Renal pelvis (tissue), 4 donors: ENCODE results near the gene C1S. TPM values are rescaled to one million over a fixed set of nuclear protein-coding genes. Genes with fewer than 3 reads are reported as not detected.
"Not testable (repeated sequence)": the region's sequence is repeated elsewhere in the genome, so short reads cannot be mapped to it uniquely, and the experiment has no call there.

Experiments
- DNase-seq: peaks from one replicate; pipeline ENCODE4 v3.0.0-alpha.2; 2013
- polyA plus RNA-seq, 3 donors: library from polyadenylated mRNA; unstranded; fragments of 120-200 nt; gene quantifications; one replicate each; pipeline ENCODE4 v1.2.1, GENCODE V29; 2013; ENCODE audit not compliant: insufficient read length in 3 of 3

C1S gene
- polyA plus RNA-seq, 3 donors: 43.0 to 49.6 (median 47.4) TPM

DNA sequence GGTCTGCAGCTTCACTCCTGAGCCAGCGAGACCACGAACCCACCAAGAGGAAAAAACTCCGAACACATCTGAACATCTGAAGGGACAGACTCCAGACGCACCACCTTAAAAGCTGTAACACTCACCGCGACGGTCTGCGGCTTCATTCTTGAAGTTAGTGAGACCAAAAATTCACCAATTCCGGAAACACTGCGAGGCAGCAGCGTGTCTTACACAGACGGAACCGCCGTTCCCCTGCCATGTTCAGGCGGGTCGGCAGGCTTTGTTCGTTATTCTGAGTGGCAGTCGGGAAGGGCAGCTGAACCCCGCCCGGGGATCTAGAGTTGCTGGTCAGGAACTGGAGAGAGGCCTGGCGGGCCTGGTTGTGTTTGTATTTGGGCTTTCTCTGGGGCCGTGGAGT lies 21.9 kb upstream of the C1S start:
- no peak for DNase-seq

DNA sequence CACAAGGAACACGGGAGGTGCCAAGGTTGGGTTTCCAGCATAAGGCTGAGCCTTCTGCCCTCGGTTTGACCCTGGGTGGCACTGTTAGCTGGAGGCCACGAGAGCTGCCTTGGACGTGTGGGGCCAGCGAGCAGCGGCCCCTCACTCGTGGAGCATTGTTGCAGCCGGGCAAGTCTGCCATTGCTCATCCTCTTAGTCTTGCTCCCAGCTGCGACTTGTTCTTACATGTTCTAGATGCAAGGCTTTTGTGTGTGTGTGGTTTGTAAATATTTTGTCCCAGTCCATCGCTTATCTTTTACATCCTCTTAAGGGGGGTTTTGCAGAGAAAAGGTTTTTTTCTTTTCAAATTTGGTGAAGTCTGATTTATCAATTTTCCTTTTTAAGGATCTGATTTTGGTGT lies 21.1 kb upstream of the C1S start:
- no peak for DNase-seq

DNA sequence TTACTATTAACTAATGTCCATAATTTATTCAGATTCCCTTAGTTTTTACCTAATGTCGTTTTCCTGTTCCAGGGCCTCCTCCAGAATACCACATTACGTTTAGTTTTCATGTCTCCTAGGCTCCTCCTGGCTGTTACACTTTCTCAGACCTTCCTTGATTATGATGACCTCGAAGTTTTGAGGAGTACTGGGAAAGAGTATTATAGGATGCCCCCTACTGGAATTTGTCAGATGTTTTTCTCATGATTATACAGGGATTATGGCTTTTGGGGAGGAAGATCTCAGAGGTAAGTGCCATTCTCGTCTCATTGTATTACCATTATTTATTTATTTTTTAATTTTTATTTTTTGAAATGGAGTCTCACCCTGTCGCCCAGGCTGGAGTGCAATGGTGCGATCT lies 17.7 kb upstream of the C1S start:
- DNase-seq: no peak

DNA sequence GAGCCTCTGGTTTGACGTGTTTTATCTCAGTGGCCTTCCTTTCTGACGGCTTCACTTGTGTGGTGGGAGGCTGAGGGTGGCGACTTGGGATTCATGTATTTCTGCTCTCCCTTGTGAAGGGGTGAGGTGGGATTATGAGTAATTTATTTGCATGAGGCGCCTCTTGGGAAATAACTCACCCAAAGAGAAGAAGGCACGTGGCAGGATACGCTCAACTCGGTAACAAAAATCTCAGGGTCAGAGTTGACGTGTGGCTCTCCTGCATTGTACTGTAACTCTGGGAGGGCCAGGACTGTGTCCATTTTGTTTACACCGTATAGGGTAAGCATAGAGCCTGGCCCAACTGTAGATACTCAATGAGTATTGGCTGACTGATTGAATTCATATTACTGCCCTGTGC lies 14.6 kb upstream of the C1S start:
- no peak for DNase-seq

DNA sequence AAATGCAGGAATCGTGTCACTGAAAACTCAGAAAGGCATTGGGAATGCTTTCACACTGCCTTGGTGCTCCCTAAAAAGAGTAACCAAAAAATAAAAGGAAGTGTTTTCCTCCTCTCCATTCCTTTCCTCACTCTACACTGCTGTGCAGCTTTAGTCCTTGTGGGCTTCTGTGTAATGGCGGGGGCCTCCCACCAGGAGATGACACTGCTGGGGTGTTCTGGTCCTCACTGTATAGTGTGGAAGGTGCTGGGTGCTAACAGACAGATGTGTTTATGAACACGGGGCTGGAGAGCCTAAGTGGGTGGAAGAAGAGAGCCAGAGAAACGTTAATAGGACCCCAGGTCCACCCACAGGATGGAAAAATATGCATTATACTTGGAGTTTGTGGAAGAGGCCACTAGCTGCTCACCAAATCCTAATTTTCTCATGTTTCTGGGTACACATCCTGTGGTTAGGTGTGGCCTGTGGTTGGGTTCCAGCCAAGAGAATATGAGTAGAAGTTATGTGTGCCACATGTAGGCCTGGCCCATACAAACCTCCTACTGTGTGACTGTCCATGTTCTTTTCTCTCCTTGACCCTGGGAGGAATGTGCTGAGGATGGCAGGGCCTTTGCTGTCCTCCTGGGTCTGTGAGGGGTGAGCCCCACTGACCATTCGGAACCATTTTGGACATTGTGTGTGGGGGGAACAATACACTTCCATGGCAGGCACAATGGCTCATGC lies 14.0 kb upstream of the C1S start:
- no peak for DNase-seq

DNA sequence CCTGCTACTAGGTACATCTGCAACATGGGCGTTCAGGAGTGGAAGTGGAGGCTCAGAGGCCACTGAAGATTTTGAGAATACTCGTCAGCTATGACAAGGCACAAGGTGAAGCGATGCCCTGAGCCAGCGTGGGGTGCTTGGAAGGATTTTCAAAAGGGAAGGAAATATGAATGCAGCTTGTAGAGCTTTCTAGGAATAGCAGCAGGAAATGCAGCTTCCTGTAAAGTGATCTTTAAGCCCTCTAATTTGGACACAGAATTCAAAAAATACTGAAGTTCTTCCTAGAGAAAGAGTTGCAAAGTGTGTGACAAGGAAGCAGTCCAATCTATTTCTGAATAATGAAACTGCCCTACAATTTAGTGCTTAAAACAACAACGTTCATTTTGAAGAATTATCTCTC lies 13.2 kb upstream of the C1S start:
- DNase-seq: no peak

DNA sequence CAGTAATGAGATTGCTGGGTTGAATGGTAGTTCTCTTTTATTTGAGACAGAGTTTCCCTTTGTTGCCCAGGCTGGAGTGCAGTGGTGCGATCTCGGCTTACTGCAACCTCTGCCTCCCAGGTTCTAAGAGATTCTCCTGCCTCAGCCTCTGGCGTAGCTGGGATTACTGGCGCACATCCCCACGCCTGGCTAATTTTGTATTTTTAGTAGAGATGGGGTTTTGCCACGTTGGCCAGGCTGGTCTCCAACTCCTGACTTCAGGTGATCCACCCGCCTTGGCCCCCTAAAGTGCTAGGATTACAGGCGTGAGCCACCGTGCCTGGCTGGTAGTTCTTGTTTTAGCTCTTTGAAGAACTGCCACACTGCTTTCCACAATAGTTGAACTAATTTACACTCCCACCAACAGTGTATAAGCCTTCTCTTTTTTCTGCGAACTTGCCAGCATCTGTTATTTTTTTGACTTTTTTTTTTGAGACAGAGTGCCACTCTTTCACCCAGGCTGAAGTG lies 11.0 kb upstream of the C1S start:
- DNase-seq: not testable (repeated sequence)

DNA sequence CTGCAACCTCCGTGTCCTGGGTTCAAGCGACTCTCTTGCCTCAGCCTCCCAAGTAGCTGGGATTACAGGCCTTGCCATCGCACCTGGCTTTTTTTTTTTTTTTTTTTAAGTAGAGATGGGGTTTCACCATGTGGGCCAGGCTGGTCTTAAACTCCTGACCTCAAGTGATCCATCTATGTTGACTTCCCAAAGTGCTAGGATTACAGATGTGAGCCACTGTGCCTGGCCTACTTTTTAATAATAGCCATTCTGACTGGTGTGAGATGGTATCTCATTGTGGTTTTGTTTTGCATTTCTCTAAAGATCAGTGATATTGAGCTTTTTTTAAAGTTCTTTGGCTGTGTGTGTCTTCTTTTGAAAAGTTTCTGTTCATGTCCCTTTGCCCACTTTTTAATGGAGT lies 10.5 kb upstream of the C1S start:
- not testable (repeated sequence) for DNase-seq

DNA sequence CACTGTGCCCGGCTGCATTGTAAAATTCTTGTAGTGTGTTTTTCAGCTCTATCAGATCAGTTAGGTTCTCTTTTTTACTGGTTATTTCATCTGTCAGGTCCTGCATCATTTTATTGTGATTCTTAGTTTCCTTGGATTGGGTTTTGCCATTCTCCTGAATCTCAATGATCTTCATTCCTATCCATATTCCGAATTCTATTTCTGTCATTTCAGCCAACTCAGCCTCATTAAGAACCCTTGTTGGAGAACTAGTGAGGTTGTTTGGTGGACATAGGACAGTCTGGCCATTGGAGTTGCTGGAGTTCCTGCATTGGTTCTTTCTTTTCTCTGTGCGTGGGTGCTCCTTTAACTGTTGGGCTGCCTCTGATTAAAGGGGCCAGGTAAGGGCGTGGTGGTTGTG lies 5.6 kb upstream of the C1S start:
- no peak for DNase-seq

DNA sequence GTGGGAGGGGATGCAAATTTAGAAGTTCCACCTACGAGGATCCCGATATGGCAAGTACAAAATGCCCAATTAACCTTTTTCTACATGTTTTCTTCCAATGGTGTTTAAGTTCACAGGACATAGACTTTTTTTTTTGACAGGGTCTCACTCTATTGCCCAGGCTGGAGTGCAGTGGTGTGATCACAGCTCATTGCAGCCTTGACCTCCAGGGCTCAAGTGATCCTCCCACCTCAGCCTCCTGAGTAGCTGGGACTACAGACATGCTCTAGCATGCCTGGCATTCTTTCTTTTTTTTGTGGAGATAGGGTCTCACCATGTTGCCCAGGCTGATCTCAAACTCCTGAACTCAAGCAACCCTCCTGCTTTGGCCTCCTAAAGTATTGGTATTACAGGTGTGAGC lies 4.8 kb upstream of the C1S start:
- DNase-seq: not testable (repeated sequence)

DNA sequence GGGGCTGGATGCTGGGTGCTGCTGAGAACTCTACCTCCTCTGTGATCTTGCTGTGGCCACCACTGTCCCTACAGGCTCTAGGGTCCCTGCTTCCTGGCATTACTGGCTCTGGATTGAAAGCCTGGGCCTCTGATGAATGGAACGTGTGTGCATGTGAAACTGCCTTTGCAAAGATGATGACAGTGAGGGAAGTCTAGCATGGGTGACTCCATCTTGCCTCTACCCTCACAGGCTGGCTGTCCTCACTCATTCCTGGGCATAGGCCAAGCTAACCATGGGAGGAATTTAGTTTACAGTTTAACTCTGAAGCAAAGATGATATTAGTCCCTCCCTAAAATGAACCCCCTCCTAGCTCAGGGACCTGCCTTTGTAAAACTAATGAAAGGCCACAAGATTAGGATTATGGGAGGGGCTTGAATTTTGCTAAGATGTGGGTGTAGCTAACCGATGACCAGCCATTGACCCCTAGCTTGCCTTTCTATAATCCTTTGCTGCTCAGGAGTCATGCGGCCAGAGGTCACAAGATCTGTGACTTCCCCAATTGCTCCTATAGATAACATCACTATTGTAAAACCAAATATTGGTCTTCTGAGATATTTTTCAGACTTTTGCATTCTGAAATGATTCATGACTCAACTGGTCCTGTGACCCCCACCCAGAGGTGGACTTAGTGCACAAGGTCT lies 2.2 kb upstream of the C1S start:
- no peak for DNase-seq

DNA sequence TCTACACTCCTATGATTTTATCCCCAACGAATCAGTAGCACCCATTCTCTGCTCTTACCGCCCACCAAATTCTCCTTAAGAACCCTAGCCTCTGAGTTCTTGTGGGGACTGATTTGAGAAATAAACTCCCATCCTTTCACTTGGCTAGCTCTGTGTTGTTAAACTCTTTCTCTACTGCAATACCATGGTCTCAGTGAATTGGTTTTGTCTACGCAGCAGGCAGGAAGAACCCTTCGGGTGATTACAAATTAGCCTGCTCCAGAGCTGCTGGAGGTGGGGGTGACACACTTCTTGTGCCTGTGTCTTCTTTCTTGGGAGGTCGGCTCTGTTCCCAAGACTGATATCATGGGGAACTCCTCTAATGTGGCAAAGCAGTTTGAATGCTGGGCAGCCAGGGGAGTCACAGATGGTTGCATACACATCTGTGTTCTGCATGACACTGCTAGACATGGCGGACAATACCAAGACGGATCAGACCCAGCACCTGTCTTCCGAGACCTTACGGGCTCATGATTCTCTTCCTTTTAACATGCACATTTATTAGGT lies 1.6 kb upstream of the C1S start:
- DNase-seq: no peak

DNA sequence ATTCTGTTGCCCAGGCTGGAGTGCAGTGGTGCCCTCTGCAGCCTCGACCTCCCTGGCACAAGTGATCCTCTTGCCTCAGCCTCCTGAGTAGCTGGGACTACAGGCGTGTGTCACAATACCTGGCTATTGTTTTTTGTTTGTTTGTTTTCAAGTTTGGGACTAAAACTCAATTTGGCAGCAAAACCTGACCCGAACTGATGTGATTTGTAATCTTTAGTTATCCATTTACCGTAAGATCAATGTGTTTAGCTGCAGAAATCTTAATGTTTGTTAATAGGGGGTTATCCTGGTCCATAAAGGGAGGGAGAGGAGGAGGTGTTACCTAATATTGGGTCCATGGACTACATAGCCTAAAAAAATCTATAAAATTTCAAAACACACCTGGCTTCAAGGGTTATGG lies 738 bp upstream of the C1S start:
- DNase-seq: no peak

DNA sequence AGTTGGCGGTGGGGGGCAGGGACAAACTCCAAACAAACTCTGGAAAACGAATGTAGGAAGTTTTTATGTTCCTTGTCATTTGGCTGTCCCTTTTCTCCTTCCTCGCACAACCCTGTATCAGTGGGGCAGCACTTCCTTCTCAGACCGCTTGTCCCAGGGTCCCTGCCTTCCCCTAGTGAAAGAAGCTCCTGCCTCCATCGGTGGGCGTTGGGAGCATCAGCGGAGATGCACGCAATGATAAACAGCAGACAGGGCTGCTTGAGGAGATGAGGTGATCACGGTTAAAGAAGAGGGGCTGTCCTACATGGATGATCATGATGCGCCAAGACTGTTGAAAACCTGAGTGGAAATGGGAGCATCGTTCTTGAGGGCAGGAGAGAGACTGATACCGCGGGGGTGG lies 620 bp downstream of the C1S start:
- DNase-seq: no peak

DNA sequence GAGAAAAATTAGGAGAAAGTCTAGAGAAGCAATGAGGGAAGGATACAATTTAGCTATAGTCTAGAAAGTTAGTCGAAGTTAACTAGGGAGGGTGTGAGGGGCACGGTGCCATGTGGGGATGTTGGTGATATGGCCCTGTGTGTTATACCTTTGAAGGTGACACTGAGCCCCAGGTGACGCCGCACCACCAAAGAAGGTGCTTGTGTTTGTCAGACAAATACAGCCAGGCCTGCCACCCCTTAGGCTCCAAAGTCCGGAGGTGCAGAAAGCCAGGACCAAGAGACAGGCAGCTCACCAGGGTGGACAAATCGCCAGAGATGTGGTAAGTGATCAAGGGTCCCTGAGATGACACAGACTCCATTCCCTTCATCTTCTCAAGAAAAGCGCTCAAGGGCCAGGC lies 1.1 kb downstream of the C1S start:
- DNase-seq: no peak

DNA sequence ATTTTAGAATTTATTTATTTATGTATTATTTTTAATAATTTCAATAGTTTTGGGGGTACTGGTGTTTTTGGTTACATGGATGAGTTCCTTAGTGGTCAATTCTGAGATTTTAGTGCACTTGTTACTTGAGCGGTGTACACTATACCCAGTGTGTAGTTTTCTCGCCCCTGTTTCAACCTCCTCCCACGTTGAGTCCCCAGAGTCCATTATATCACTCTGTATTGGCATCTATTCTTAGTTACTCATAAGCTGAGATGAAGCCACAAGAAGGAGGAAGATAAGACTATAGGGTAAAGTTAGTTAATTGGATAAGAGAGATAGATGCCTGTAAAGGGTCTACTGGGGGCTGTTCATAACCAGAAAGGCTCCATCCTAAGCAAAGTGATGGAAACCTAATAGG lies 4.0 kb downstream of the C1S start:
- DNase-seq: no peak

DNA sequence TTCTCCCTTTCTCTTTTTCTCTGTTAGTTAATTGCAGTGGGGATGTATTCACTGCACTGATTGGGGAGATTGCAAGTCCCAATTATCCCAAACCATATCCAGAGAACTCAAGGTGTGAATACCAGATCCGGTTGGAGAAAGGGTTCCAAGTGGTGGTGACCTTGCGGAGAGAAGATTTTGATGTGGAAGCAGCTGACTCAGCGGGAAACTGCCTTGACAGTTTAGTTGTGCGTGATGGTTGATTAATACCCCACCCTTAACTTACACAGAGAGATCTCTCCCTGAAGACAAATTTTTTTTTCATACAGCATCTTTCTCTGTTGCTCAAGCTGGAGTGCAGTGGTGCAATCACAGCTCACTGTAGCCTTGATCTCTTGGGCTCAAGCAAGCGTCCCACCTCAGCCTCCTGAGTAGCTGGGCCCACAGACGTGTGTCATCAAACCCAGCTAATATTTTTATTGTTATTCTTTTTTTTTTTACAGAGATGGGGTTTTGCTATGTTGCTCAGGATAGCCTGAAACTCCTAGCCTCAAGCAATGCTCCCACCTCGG lies 4.6 kb downstream of the C1S start:
- no peak for DNase-seq

DNA sequence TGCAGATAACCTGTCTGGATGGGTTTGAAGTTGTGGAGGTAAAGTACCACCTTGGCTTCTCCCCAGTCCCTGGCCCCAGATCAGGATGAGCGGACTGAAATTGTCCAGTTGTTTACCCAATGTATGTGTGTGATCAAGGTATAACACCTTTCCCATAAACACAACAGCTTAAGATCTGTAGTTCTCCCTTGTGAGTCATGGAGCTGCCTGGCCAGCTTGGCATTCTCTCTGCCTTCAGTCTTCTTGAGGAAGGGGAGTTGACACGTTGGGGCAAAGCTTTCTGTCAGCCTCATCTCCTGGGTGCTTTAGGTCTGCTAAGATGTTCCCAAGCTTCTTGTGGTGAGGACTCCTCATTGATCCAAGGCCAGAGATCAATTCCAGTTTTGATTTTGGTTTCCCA lies 6.1 kb downstream of the C1S start:
- no peak for DNase-seq

DNA sequence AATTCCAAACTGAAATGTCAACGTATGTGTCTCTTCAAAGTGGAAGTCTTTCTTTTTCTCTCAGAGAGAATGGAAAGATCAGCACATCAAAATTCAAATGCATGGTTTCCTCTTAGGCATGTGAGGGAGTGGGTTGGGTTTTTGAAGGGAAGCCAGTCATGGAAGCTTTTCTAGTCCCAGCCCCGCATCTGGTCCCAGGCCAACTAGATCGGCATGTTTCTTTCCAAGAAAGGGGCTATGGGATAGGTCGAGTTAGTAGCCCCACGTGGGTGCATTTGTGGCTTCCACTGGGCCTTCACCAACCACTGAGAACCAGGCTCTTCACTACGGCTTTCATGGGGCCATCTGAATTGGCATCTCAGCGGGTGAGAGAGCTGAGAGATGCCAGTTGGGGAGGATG lies 6.6 kb downstream of the C1S start:
- DNase-seq: no peak

DNA sequence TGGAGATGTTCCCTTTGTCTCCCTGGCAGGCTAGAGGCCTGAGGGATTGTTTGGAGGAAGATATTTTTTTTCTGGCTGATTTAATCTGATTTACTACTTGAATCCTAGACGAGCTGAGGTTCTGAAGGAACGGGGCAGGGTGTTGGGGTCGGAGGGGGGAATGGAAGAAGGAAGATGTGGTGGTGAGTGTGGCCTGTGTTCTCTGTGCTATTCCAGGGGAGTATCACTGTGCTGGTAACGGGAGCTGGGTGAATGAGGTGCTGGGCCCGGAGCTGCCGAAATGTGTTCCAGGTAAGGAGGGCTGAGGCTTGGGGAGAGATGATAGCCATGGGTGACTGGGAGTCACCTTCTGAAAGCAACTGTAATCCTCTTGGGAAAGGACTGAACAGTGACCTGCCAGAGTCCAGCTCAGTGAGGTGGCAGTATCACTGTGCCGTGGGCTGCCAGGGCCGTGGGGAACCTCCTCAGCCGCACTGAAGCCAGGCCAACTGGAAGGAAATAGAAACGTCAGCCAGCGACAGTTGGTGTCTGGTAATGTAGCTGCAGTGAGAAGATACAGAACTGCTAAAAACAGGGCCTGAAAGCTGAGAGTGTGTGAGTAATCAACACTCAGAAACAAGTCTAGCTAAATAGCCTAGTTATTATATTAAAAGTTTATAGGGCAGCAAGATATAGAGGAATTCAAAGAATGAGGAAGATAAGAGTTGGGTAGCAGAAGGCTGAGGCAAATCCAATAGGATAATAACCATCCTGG lies 7.9 kb downstream of the C1S start:
- DNase-seq: no peak

DNA sequence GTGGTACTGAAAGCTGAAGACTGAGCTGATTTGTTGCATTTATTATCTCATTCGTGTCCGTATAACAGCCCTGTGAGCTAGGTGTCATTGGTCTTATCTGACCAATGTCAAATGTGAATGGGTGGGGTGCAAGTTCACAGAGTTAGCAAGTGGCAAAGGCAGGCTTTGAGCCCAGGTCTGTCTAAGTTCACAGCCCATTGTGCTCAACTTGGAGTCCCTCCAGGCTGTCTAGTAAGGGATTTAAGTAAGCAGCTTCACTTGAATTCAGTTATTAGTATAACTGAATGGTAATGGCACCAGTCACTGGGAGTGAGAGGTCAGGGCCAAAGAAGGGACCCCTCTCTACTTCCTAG lies 8.5 kb downstream of the C1S start:
- no peak for DNase-seq

DNA sequence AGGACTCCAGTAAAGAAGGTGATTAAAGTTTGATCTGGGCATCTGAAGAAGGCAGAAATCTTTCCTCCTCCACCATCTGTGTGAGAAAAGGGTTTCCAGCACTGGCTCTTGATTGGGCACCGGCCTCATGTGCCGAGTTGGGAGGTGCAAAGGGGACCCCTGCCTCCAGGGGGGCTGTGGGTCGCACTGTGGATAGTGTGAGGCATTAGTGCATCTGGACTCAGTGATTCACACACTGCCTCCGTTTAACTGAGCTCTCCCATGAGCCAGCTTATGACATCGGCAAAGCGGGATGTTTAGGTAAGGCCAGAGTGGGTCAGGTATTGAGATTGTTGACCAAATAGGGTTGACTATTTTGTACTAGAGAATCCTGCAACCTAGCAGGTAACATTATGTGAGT lies 8.9 kb downstream of the C1S start:
- no peak for DNase-seq

DNA sequence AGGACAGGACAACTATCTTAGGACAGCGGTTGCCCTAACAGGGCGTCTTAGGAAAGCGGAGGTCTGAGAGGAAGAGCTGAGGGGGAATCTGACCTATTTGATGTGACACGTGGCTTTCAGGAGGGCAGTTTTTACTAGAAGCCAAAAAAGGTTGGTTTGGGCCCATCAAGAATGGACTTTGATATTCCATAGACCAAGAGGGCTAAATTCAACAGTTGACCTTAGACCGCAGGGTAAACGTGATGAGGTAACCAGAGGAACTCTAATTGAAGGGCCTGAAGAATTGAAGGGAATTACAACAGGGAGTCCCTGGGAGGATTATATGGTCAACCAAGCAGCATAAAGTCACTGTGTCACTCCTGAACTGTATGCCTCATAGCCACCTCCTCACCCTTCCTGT lies 11.5 kb downstream of the C1S start:
- no peak for DNase-seq
